ENCODE measurements around the gene COL25A1. TPM values are rescaled to one million over a fixed set of nuclear protein-coding genes. Genes with fewer than 3 reads are reported as not detected.

COL25A1 gene
- total RNA-seq, 2 donors from 2014 or later: 4.0 to 6.2 TPM

- no peak overlapping the region for H3K4me3 ChIP-seq (ENCODE audit: low read length)
- DNase-seq: no peak
- no peak overlapping the region for H3K27ac ChIP-seq (ENCODE audit: low read depth, low read length)
- 93 to 100% methylated on average over 1 of the region's 1 CpG for WGBS, 2 experiments (ENCODE audit: insufficient coverage in 1 of 2, insufficient read length in 1 of 2)
- H3K36me3 ChIP-seq (ENCODE audit: control insufficient read depth, insufficient read depth, low read length): no peaks in the 10 kb centered on the region
- H3K9ac ChIP-seq (ENCODE audit: extremely low read depth, low read length, poor library complexity, severe bottlenecking): no peak overlapping the region
- H3K9me3 Mint-ChIP-seq: no peaks in the 10 kb centered on the region
- no peak overlapping the region for H3K4me3 Mint-ChIP-seq
- no peak for TF ChIP-seq CTCF (conservative IDR thresholded peaks at IDR 0.05)
- no peaks in the 10 kb centered on the region for H3K27me3 Mint-ChIP-seq (ENCODE audit: insufficient read depth)
- H3K4me1 ChIP-seq (ENCODE audit: control insufficient read depth, insufficient read depth, low read length): no peaks in the 10 kb centered on the region
- no peaks in the 10 kb centered on the region for H3K27me3 ChIP-seq (ENCODE audit: control insufficient read depth, insufficient read depth, low read length, poor library complexity, severe bottlenecking)
- H3K36me3 Mint-ChIP-seq (ENCODE audit: low read depth): no peaks in the 10 kb centered on the region
- no peak overlapping the region for H3K27ac Mint-ChIP-seq
- peaks cover 13% of the 10 kb centered on the region for H3K4me1 Mint-ChIP-seq
- no peaks in the 10 kb centered on the region for H3K9me3 ChIP-seq (ENCODE audit: control insufficient read depth, low read length)
These were observed 180.9 kb downstream of the COL25A1 start for GRCh38 chr4:109121561-109121960.

- Histone ChIP-seq H3K27ac (ENCODE audit: low read depth, low read length) (no peak overlapping the region), H3K9ac (ENCODE audit: extremely low read depth, low read length, poor library complexity, severe bottlenecking) (no peak overlapping the region), H3K4me1 (ENCODE audit: control insufficient read depth, insufficient read depth, low read length) (peaks cover 4% of the 10 kb centered on the region), H3K9me3 (ENCODE audit: control insufficient read depth, low read length) (no peaks in the 10 kb centered on the region), H3K4me3 (ENCODE audit: low read length) (no peak overlapping the region), H3K36me3 (ENCODE audit: control insufficient read depth, insufficient read depth, low read length) (no peaks in the 10 kb centered on the region), H3K27me3 (ENCODE audit: control insufficient read depth, insufficient read depth, low read length, poor library complexity, severe bottlenecking) (no peaks in the 10 kb centered on the region)
- Mint-ChIP-seq H3K9me3 (no peaks in the 10 kb centered on the region), H3K27ac (no peak overlapping the region), H3K4me1 (peaks cover 8% of the 10 kb centered on the region), H3K27me3 (ENCODE audit: insufficient read depth) (no peaks in the 10 kb centered on the region), H3K36me3 (ENCODE audit: low read depth) (no peaks in the 10 kb centered on the region), H3K4me3 (no peak overlapping the region)
- no peak for DNase-seq
- 96% methylated on average over 1 of the region's 1 CpG; no CpG with 5 or more reads in 1 of the 2 experiments for WGBS, 2 experiments (ENCODE audit: insufficient coverage in 1 of 2, insufficient read length in 1 of 2)
- no peak for TF ChIP-seq CTCF (conservative IDR thresholded peaks at IDR 0.05)
These were observed 182.6 kb downstream of the COL25A1 start for GRCh38 chr4:109119852-109120251.

GRCh38 chr4:109118635-109119034, 183.8 kb downstream of the COL25A1 start:
- H3K9me3 ChIP-seq (ENCODE audit: control insufficient read depth, low read length): no peaks in the 10 kb centered on the region
- H3K27me3 ChIP-seq (ENCODE audit: control insufficient read depth, insufficient read depth, low read length, poor library complexity, severe bottlenecking): no peaks in the 10 kb centered on the region
- no peaks in the 10 kb centered on the region for H3K27me3 Mint-ChIP-seq (ENCODE audit: insufficient read depth)
- H3K36me3 Mint-ChIP-seq (ENCODE audit: low read depth): no peaks in the 10 kb centered on the region
- no peak overlapping the region for H3K9ac ChIP-seq (ENCODE audit: extremely low read depth, low read length, poor library complexity, severe bottlenecking)
- DNase-seq: no peak
- peaks cover 4% of the 10 kb centered on the region for H3K4me1 ChIP-seq (ENCODE audit: control insufficient read depth, insufficient read depth, low read length)
- peaks cover 4% of the 10 kb centered on the region for H3K4me1 Mint-ChIP-seq
- H3K27ac Mint-ChIP-seq: no peak overlapping the region
- no peak for TF ChIP-seq CTCF (conservative IDR thresholded peaks at IDR 0.05)
- no peaks in the 10 kb centered on the region for H3K36me3 ChIP-seq (ENCODE audit: control insufficient read depth, insufficient read depth, low read length)
- no peak overlapping the region for H3K4me3 ChIP-seq (ENCODE audit: low read length)
- H3K9me3 Mint-ChIP-seq: no peaks in the 10 kb centered on the region
- no peak overlapping the region for H3K27ac ChIP-seq (ENCODE audit: low read depth, low read length)
- 97% methylated on average over 2 of the region's 2 CpGs; no CpG with 5 or more reads in 1 of the 2 experiments for WGBS, 2 experiments (ENCODE audit: insufficient coverage in 1 of 2, insufficient read length in 1 of 2)
- H3K4me3 Mint-ChIP-seq: no peak overlapping the region

Data from endodermal cell (in vitro differentiated cells).